Activated CD8-positive, alpha-beta memory T cell treated with anti-CD3 and anti-CD28 coated beads for 1 hour (primary cell): ENCODE results near the gene LANCL1.

Experiments used
- DNase-seq, 2 donors: peaks; one replicate each; pipeline ENCODE4 v3.0.0-alpha.2; 2020; ENCODE audit warnings: low read depth in 1 of 2; ENCODE audit errors: extremely low read depth in 1 of 2

LANCL1 gene

GRCh38 chr2:210399440-210400041, 77.0 kb downstream of the LANCL1 start:
- DNase-seq, result no peak

GRCh38 chr2:210392469-210392881, 84.1 kb downstream of the LANCL1 start:
- no peak for DNase-seq

- DNase-seq, result no peak
These were observed 86.7 kb downstream of the LANCL1 start for GRCh38 chr2:210389856-210390255.

- no peak for DNase-seq
These were observed 88.4 kb downstream of the LANCL1 start for GRCh38 chr2:210388148-210388547.

GRCh38 chr2:210387074-210387473, 89.5 kb downstream of the LANCL1 start:
- DNase-seq, result no peak
